ENCODE data around the gene GP1BA.
A peak's percentile ranks its signal among the peaks of the same experiment; 100 is the strongest.

GP1BA gene

DNA sequence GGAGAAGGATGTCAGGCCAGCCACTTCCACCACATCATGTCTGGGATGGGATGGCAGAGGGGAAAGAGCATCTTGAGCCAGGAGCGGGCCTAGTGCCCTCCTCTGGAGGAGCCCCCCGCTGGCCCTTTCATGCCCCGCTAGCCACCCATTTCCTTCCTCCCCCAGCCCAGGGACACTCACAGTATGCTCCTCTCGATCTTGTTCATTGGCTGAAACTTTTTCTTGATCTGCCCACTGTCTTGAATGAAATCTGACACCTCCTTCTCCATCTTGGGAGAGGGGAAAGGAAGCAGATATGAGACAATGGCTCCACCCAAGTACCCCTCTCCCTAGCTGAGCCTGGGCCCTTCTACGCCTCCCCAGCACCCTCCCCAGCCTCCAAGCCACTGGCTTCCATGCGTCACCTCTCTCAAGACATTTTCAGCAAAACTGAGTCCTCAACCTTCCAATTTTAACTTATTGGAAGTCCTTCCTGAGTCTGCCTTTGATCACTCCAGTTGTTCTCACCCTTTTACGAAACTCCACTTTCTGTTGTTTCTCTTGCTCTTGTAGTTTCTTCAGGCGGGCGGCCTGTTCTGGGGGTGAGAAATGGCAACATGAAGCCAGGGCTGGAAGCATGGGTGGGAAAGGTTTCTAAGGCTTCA, 28.3 kb downstream of the GP1BA start:
- Histone ChIP-seq H3K4me1 (ENCODE audit: control insufficient read depth in 1 of 2, insufficient read depth in 2 of 2, low read length in 2 of 2) (peaks cover 13 to 17% of the 10 kb centered on the region in 2 donors), H3K4me3 (ENCODE audit: low read depth in 1 of 2, low read length in 2 of 2) (no peak overlapping the region), H3K27ac (ENCODE audit: low read depth, low read length) (no peak overlapping the region), H3K9me3 (ENCODE audit: control insufficient read depth in 1 of 2, low read length in 2 of 2) (no peaks in the 10 kb centered on the region), H3K36me3 (ENCODE audit: control insufficient read depth in 1 of 2, insufficient read depth in 2 of 2, low read length in 2 of 2) (peaks cover 0 to 20% of the 10 kb centered on the region in 2 donors), H3K9ac (ENCODE audit: low read depth in 1 of 2, low read length in 2 of 2) (no peak overlapping the region), H3K27me3 (ENCODE audit: control insufficient read depth in 1 of 2, insufficient read depth in 2 of 2, low read length in 2 of 2) (no peaks in the 10 kb centered on the region)

DNA sequence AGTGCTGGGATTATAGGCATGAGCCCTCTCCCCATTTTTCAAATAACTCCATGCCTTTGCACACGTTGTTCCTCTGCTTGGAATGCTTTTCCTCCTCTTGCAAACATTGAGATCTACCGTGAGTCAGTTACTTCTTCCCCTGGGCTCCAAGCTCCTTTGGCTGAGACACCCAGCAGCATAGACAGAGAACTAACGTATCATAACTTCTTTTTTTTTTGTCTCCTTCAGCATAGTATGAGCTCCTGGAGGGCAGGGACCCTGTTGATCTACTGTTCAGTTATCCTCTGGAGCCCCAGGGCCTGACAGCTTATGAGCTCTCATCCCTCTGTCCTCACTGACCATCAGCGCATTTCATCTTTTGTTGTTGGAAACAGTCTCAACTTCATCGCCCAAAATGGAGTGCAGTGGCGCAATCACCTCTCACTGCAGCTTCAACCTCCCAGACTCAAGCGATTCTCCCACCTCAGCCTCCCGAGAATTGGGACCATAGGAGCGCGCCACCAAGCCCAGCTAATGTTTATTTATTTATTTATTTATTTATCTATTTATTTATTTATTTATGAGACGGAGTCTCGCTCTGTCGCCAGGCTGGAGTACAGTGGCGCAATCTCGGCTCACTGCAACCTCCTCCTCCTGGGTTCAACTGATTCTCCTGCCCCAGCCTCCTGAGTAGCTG, 33.4 kb downstream of the GP1BA start:
- Histone ChIP-seq H3K9me3 (ENCODE audit: control insufficient read depth in 1 of 2, low read length in 2 of 2) (no peaks in the 10 kb centered on the region), H3K4me3 (ENCODE audit: low read depth in 1 of 2, low read length in 2 of 2) (no peak overlapping the region), H3K9ac (ENCODE audit: low read depth in 1 of 2, low read length in 2 of 2) (no peak overlapping the region), H3K27ac (ENCODE audit: low read depth, low read length) (no peak overlapping the region), H3K4me1 (ENCODE audit: control insufficient read depth in 1 of 2, insufficient read depth in 2 of 2, low read length in 2 of 2) (peaks cover 12 to 25% of the 10 kb centered on the region in 2 donors), H3K27me3 (ENCODE audit: control insufficient read depth in 1 of 2, insufficient read depth in 2 of 2, low read length in 2 of 2) (no peaks in the 10 kb centered on the region), H3K36me3 (ENCODE audit: control insufficient read depth in 1 of 2, insufficient read depth in 2 of 2, low read length in 2 of 2) (peaks cover 0 to 18% of the 10 kb centered on the region in 2 donors)

DNA sequence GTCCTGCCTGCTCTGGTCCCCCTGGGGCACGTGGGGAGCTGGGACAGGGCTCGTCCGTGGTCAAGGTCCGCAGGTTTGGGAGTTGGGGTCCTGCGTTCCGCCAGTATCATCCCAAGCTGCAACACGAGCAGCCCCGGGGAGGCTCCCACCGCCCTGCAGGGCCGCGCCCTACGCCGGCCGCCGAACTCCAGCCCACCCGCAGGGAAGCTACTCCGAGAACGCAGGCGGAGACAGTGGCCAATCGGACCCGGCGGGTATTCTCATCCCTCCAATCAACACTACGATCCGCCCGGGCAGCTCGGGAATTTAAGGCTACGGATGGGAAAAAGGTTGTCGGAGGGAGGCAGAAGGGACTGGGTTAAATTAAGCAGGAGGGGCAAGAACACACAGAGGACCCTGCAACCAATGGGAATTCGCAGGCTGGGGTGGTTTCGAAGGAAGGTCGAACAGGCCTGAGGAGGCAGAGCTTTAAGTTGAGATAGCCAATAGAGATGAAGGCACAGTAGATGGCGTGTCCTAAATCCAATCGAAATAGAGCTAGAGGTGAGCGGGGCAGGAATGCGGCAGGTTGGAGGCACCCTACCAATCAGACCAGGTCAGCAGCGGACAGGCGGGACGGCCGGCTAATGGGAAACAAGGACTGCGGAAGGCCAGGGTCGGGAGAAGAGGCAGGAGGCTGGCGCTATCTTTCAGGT, 34.9 kb downstream of the GP1BA start:
- no peaks in the 10 kb centered on the region for H3K9me3 ChIP-seq (ENCODE audit: control insufficient read depth in 1 of 2, low read length in 2 of 2)
- peak overlapping the region; percentile 71 to 74 for H3K9ac ChIP-seq (ENCODE audit: low read depth in 1 of 2, low read length in 2 of 2)
- peaks cover 0 to 22% of the 10 kb centered on the region in 2 donors for H3K36me3 ChIP-seq (ENCODE audit: control insufficient read depth in 1 of 2, insufficient read depth in 2 of 2, low read length in 2 of 2)
- peak overlapping the region; percentile 87 for H3K27ac ChIP-seq (ENCODE audit: low read depth, low read length)
- H3K27me3 ChIP-seq (ENCODE audit: control insufficient read depth in 1 of 2, insufficient read depth in 2 of 2, low read length in 2 of 2) = no peaks in the 10 kb centered on the region
- H3K4me3 ChIP-seq (ENCODE audit: low read depth in 1 of 2, low read length in 2 of 2) = peak overlapping the region; percentile 74 to 83
- H3K4me1 ChIP-seq (ENCODE audit: control insufficient read depth in 1 of 2, insufficient read depth in 2 of 2, low read length in 2 of 2) = peaks cover 11 to 25% of the 10 kb centered on the region in 2 donors

DNA sequence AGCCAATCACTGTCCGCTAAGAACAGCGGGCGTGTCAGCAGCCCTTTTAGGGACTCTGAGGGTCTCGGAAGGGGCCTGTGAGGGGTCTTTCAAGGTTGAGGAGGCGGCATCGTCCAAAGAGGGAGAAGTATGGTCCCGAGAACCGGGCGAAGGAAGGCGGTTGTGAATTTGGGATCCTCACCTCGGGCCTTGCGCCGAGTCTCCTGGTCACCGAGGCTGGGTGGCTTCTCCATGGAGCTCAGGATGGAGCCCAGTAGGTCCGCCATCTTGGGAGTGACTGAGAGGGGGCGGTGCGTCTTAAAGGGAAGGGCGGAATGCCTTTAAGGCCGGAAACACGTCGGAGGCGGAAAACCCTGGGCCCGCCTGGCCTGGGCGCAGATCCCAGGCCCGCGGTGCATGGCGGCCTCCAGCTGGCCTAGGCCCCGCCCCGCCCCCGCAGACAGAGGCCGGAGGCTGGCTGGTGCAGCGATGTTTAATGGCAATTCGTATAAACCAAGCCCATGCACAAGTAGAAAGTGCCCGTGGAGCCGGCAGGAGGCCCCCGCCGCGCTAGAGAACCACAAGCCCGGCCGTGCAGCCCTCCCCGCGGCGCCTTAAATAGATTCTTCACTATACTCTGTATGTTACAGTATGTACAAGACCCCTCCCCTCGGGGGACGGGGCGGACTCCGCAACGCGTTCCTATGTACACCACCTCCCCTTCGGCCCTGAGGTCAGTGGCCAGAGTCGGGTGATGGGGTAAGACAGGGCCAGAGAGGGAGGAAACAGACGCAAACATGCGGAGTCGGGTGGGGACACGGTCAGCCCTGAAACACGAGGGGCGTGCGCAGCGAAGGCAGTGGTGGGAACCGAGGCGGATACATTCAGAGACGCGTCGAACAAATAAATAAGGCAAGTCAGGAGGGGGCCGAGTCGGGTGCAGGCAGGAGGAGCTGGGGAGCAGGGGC, 35.7 kb downstream of the GP1BA start, which contains the start of gene SPAG7:
TSS of gene SPAG7 (minus strand) at position 279 of the 947 bp plus-strand sequence. CDS start at position 266, 13 bp downstream.
- Histone ChIP-seq H3K4me1 (ENCODE audit: control insufficient read depth in 1 of 2, insufficient read depth in 2 of 2, low read length in 2 of 2) (peaks cover 11 to 25% of the 10 kb centered on the region in 2 donors), H3K4me3 (ENCODE audit: low read depth in 1 of 2, low read length in 2 of 2) (peak within 1 kb of the TSS; percentile 74 to 83), H3K9me3 (ENCODE audit: control insufficient read depth in 1 of 2, low read length in 2 of 2) (no peaks in the 10 kb centered on the region), H3K9ac (ENCODE audit: low read depth in 1 of 2, low read length in 2 of 2) (peak within 1 kb of the TSS; percentile 71 to 74), H3K27me3 (ENCODE audit: control insufficient read depth in 1 of 2, insufficient read depth in 2 of 2, low read length in 2 of 2) (no peaks in the 10 kb centered on the region), H3K27ac (ENCODE audit: low read depth, low read length) (peak within 1 kb of the TSS; percentile 87), H3K36me3 (ENCODE audit: control insufficient read depth in 1 of 2, insufficient read depth in 2 of 2, low read length in 2 of 2) (peaks cover 7 to 31% of the 10 kb centered on the region in 2 donors)

DNA sequence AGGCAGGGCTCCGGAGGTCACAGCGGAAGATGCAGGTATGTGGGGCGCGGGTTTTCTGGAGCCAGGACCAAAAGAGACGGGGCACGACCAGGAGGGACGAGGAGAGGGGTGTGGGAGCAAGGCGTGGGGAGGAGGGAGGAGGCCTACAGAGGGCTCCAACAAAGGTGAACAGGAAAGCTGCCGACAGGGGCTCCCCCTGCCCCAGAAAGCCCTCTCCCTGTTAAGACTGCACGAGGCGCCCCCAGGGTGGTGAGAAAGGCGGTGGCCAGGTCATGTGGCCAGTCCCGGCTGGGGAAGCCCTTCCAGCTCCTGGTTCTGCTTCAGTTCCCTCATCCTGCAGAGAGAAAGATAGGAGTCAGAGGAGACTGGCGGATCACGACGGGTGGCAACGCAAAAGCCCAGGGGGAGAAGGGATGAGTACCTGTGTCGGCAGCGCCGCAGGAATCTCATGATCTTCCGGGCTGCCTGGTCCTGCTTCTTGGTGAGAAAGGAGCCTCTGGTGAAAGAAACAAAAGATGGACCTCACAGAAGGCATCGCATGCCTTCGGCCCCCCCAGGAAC, 36.5 kb downstream of the GP1BA start:
- peak overlapping the region; percentile 74 to 83 for H3K4me3 ChIP-seq (ENCODE audit: low read depth in 1 of 2, low read length in 2 of 2)
- peak overlapping the region; percentile 79 for H3K27ac ChIP-seq (ENCODE audit: low read depth, low read length)
- H3K9ac ChIP-seq (ENCODE audit: low read depth in 1 of 2, low read length in 2 of 2) = peak overlapping the region; percentile 65 to 68
- H3K36me3 ChIP-seq (ENCODE audit: control insufficient read depth in 1 of 2, insufficient read depth in 2 of 2, low read length in 2 of 2) = peaks cover 11 to 38% of the 10 kb centered on the region in 2 donors
- no peaks in the 10 kb centered on the region for H3K9me3 ChIP-seq (ENCODE audit: control insufficient read depth in 1 of 2, low read length in 2 of 2)
- no peaks in the 10 kb centered on the region for H3K27me3 ChIP-seq (ENCODE audit: control insufficient read depth in 1 of 2, insufficient read depth in 2 of 2, low read length in 2 of 2)
- peaks cover 11 to 25% of the 10 kb centered on the region in 2 donors for H3K4me1 ChIP-seq (ENCODE audit: control insufficient read depth in 1 of 2, insufficient read depth in 2 of 2, low read length in 2 of 2)

DNA sequence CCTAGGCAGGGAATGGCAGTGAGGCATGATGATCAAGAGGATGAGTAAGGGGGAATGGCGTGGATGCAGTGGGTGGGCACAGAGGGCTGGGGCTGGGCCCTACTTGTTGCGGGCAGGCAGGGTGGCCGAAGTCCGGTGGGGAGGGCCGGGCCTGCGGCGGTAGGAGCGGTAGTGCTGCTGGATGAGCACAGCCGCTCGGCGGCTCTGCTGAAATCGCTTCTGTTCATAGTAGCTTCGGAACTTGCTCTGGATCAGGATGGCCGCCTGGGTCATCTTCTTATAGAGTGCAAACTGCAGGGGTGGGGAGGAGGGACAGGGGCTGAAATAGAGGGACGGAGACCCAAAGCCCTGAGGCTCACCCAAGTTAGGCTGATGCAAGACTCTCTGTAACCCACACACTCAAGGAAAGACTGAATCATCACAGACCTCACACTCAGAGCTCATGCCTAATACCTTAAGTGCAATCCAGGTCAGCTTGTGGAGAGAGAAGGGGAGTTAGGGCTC, 37.0 kb downstream of the GP1BA start:
- H3K36me3 ChIP-seq (ENCODE audit: control insufficient read depth in 1 of 2, insufficient read depth in 2 of 2, low read length in 2 of 2) = peaks cover 13 to 43% of the 10 kb centered on the region in 2 donors

DNA sequence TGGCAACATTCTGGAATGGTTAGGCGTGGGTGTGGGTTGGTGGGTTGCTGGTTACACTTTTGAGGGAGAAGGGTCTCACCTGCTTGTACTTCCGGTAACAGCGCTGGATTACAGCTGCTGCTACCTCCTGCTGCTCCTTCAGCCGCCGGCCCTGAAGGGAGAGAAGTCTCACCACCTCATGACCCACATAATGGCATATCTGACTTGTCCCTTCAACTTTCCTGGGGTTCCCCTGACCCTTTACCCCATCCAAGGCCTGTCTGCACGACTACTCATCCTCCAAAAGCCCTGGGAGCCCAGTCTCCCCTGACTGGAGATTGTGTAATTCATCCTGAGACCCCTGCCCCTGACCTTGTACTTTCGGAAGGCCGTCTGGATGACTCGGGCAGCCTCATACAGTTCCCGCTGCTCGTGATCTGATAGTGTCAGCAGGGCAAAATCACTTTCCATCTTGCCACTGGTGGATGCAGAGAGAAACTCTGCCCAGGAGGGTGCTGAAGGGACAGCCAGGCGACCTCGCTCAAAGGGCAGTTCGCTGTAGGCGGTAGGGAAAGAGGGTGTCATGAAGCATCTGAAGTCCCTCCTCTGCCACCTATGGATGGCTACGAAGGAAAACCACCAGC, 37.6 kb downstream of the GP1BA start:
- H3K9me3 ChIP-seq (ENCODE audit: control insufficient read depth in 1 of 2, low read length in 2 of 2) = no peaks in the 10 kb centered on the region
- peak overlapping the region; percentile 29 to 74 for H3K4me3 ChIP-seq (ENCODE audit: low read depth in 1 of 2, low read length in 2 of 2)
- peaks cover 19 to 49% of the 10 kb centered on the region in 2 donors for H3K36me3 ChIP-seq (ENCODE audit: control insufficient read depth in 1 of 2, insufficient read depth in 2 of 2, low read length in 2 of 2)
- no peaks in the 10 kb centered on the region for H3K27me3 ChIP-seq (ENCODE audit: control insufficient read depth in 1 of 2, insufficient read depth in 2 of 2, low read length in 2 of 2)
- H3K9ac ChIP-seq (ENCODE audit: low read depth in 1 of 2, low read length in 2 of 2) = peak overlapping the region in 1 of 2 donors; percentile 68
- peaks cover 11 to 25% of the 10 kb centered on the region in 2 donors for H3K4me1 ChIP-seq (ENCODE audit: control insufficient read depth in 1 of 2, insufficient read depth in 2 of 2, low read length in 2 of 2)
- H3K27ac ChIP-seq (ENCODE audit: low read depth, low read length) = no peak overlapping the region

More for the DNA sequence above, 37.0 kb downstream of the GP1BA start:
- Histone ChIP-seq H3K27me3 (ENCODE audit: control insufficient read depth in 1 of 2, insufficient read depth in 2 of 2, low read length in 2 of 2) (no peaks in the 10 kb centered on the region), H3K4me1 (ENCODE audit: control insufficient read depth in 1 of 2, insufficient read depth in 2 of 2, low read length in 2 of 2) (peaks cover 11 to 25% of the 10 kb centered on the region in 2 donors), H3K27ac (ENCODE audit: low read depth, low read length) (no peak overlapping the region), H3K9me3 (ENCODE audit: control insufficient read depth in 1 of 2, low read length in 2 of 2) (no peaks in the 10 kb centered on the region), H3K4me3 (ENCODE audit: low read depth in 1 of 2, low read length in 2 of 2) (peak overlapping the region; percentile 74 to 83), H3K9ac (ENCODE audit: low read depth in 1 of 2, low read length in 2 of 2) (peak overlapping the region in 1 of 2 donors; percentile 68)

DNA sequence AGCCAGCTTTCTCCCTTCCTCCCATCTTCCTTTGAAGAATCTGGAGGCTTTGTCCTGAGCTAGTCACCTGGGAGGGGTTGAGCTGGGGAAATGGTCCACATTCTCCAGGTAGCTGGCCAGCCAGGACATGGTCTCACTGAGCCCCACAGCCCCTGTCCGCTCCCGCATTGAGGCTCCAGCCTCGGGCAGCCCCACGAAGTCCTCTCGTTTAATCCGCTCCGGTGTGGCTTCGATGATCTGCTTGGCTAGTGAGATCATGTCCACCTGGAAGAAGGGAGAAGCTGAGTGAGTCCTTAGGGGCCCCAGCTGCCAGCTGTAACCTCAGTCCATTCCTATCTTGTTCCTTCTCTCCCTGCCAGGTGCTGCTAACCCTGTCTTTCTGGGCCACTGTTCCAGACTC, 38.2 kb downstream of the GP1BA start:
- Histone ChIP-seq H3K36me3 (ENCODE audit: control insufficient read depth in 1 of 2, insufficient read depth in 2 of 2, low read length in 2 of 2) (peaks cover 23 to 54% of the 10 kb centered on the region in 2 donors), H3K27me3 (ENCODE audit: control insufficient read depth in 1 of 2, insufficient read depth in 2 of 2, low read length in 2 of 2) (no peaks in the 10 kb centered on the region), H3K27ac (ENCODE audit: low read depth, low read length) (no peak overlapping the region), H3K4me1 (ENCODE audit: control insufficient read depth in 1 of 2, insufficient read depth in 2 of 2, low read length in 2 of 2) (peaks cover 11 to 25% of the 10 kb centered on the region in 2 donors), H3K9ac (ENCODE audit: low read depth in 1 of 2, low read length in 2 of 2) (no peak overlapping the region), H3K9me3 (ENCODE audit: control insufficient read depth in 1 of 2, low read length in 2 of 2) (no peaks in the 10 kb centered on the region), H3K4me3 (ENCODE audit: low read depth in 1 of 2, low read length in 2 of 2) (no peak overlapping the region)

DNA sequence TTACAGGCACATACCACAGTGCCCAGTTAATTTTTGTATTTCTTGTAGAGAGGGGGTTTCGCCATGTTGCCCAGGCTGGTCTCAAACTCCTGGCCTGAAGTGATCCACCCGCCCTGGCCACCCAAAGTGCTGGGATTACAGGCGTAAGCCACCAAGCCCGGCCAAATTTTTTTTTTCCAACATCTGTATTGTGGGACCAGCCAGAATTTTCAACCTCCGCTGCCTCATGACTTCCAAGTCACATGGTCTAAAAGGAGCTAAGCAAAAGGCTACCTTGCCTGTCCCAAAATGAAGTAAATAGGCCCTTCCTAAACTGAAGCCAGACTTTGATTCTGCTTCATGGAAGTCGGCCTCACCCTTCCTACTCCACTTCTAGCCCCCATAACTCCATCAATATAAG, 39.7 kb downstream of the GP1BA start:
- Histone ChIP-seq H3K27me3 (ENCODE audit: control insufficient read depth in 1 of 2, insufficient read depth in 2 of 2, low read length in 2 of 2) (no peaks in the 10 kb centered on the region), H3K9ac (ENCODE audit: low read depth in 1 of 2, low read length in 2 of 2) (no peak overlapping the region), H3K9me3 (ENCODE audit: control insufficient read depth in 1 of 2, low read length in 2 of 2) (no peaks in the 10 kb centered on the region), H3K27ac (ENCODE audit: low read depth, low read length) (no peak overlapping the region), H3K36me3 (ENCODE audit: control insufficient read depth in 1 of 2, insufficient read depth in 2 of 2, low read length in 2 of 2) (peaks cover 27 to 59% of the 10 kb centered on the region in 2 donors), H3K4me1 (ENCODE audit: control insufficient read depth in 1 of 2, insufficient read depth in 2 of 2, low read length in 2 of 2) (peaks cover 5 to 18% of the 10 kb centered on the region in 2 donors), H3K4me3 (ENCODE audit: low read depth in 1 of 2, low read length in 2 of 2) (no peak overlapping the region)

All from duodenal mucosa (tissue), 2 donors.